8988T (cell line): ENCODE measurements around the gene RSBN1L.

ENCODE experiments used
- DNase-seq: peaks from one replicate; pipeline ENCODE4 v3.0.0; 2011

Gene RSBN1L

GRCh38 chr7:77812290-77812685, 116.0 kb downstream of the RSBN1L start:
- DNase-seq, result no peak

- no peak for DNase-seq
These were observed 116.9 kb downstream of the RSBN1L start for GRCh38 chr7:77813180-77813579.

GRCh38 chr7:77819021-77819420, 122.8 kb downstream of the RSBN1L start:
- no peak for DNase-seq

- DNase-seq, result no peak
These were observed 124.7 kb downstream of the RSBN1L start for GRCh38 chr7:77820967-77821366.

GRCh38 chr7:77822269-77822668, 126.0 kb downstream of the RSBN1L start:
- DNase-seq, result no peak

- DNase-seq, result no peak
These were observed 127.5 kb downstream of the RSBN1L start for GRCh38 chr7:77823787-77824186.

- no peak for DNase-seq
These were observed 128.4 kb downstream of the RSBN1L start for GRCh38 chr7:77824636-77825035.

GRCh38 chr7:77825131-77825530, 128.9 kb downstream of the RSBN1L start:
- no peak for DNase-seq

- no peak for DNase-seq
These were observed 130.0 kb downstream of the RSBN1L start for GRCh38 chr7:77826300-77826699.

- no peak for DNase-seq
These were observed 131.7 kb downstream of the RSBN1L start for GRCh38 chr7:77827999-77828398.

GRCh38 chr7:77830649-77831355, 134.5 kb downstream of the RSBN1L start:
- DNase-seq, result no peak

- no peak for DNase-seq
These were observed 135.2 kb downstream of the RSBN1L start for GRCh38 chr7:77831481-77831880.

GRCh38 chr7:77831953-77832352, 135.7 kb downstream of the RSBN1L start:
- no peak for DNase-seq
